ENCODE measurements around the gene FGFR2.

GRCh38 chr10:121580276-121581116 lies 17.7 kb downstream of the FGFR2 start:
- no peak for TF ChIP-seq POLR2A (IDR thresholded peaks at IDR 0.05)
- TF ChIP-seq, protein P1, sequence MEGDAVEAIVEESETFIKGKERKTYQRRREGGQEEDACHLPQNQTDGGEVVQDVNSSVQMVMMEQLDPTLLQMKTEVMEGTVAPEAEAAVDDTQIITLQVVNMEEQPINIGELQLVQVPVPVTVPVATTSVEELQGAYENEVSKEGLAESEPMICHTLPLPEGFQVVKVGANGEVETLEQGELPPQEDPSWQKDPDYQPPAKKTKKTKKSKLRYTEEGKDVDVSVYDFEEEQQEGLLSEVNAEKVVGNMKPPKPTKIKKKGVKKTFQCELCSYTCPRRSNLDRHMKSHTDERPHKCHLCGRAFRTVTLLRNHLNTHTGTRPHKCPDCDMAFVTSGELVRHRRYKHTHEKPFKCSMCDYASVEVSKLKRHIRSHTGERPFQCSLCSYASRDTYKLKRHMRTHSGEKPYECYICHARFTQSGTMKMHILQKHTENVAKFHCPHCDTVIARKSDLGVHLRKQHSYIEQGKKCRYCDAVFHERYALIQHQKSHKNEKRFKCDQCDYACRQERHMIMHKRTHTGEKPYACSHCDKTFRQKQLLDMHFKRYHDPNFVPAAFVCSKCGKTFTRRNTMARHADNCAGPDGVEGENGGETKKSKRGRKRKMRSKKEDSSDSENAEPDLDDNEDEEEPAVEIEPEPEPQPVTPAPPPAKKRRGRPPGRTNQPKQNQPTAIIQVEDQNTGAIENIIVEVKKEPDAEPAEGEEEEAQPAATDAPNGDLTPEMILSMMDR (IDR thresholded peaks at IDR 0.05), result no peak

All from heart left ventricle (tissue), 13 donors.